Measurements from ENCODE around the gene CERS2. TPM values are rescaled to one million over a fixed set of nuclear protein-coding genes. Genes with fewer than 3 reads are reported as not detected.

The CERS2 gene
- total and polyA plus RNA-seq, 2 of the 8 experiments (the other 6 are each of a cell fraction or from before 2014, with no cell fraction given) = 216 to 237 TPM

DNA sequence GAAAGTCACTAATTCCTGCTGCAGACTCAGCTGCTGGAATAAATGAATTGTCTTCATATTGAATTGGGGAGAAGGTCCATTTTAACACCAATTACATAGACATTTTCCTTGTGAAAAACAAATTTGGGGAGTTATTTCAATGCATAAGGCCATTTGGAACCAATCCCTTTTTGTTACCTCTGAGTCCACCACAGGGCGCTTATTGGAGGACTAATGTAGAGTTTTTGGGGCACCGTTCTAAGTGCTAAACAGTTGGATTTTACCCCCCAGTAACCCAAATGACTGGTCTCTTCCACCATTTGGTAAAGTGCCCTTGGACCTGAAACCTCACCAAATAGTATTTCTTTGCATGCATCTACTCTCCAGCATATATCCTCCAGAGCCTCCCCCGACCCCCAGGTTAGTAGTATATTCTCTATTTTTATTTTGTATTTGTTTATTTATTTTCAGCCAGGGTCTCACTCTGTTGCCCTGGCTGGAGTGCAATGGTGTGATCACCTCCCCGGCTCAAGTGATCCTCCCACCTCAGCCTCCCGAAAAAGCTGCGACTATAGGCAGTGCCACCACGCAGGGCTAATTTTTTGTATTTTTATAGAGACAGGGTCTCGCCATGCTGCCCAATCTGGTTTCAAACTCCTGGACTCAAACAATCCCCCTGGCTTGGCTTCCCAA lies 35.2 kb upstream of the CERS2 start (continued):
- TF ChIP-seq, protein P1, sequence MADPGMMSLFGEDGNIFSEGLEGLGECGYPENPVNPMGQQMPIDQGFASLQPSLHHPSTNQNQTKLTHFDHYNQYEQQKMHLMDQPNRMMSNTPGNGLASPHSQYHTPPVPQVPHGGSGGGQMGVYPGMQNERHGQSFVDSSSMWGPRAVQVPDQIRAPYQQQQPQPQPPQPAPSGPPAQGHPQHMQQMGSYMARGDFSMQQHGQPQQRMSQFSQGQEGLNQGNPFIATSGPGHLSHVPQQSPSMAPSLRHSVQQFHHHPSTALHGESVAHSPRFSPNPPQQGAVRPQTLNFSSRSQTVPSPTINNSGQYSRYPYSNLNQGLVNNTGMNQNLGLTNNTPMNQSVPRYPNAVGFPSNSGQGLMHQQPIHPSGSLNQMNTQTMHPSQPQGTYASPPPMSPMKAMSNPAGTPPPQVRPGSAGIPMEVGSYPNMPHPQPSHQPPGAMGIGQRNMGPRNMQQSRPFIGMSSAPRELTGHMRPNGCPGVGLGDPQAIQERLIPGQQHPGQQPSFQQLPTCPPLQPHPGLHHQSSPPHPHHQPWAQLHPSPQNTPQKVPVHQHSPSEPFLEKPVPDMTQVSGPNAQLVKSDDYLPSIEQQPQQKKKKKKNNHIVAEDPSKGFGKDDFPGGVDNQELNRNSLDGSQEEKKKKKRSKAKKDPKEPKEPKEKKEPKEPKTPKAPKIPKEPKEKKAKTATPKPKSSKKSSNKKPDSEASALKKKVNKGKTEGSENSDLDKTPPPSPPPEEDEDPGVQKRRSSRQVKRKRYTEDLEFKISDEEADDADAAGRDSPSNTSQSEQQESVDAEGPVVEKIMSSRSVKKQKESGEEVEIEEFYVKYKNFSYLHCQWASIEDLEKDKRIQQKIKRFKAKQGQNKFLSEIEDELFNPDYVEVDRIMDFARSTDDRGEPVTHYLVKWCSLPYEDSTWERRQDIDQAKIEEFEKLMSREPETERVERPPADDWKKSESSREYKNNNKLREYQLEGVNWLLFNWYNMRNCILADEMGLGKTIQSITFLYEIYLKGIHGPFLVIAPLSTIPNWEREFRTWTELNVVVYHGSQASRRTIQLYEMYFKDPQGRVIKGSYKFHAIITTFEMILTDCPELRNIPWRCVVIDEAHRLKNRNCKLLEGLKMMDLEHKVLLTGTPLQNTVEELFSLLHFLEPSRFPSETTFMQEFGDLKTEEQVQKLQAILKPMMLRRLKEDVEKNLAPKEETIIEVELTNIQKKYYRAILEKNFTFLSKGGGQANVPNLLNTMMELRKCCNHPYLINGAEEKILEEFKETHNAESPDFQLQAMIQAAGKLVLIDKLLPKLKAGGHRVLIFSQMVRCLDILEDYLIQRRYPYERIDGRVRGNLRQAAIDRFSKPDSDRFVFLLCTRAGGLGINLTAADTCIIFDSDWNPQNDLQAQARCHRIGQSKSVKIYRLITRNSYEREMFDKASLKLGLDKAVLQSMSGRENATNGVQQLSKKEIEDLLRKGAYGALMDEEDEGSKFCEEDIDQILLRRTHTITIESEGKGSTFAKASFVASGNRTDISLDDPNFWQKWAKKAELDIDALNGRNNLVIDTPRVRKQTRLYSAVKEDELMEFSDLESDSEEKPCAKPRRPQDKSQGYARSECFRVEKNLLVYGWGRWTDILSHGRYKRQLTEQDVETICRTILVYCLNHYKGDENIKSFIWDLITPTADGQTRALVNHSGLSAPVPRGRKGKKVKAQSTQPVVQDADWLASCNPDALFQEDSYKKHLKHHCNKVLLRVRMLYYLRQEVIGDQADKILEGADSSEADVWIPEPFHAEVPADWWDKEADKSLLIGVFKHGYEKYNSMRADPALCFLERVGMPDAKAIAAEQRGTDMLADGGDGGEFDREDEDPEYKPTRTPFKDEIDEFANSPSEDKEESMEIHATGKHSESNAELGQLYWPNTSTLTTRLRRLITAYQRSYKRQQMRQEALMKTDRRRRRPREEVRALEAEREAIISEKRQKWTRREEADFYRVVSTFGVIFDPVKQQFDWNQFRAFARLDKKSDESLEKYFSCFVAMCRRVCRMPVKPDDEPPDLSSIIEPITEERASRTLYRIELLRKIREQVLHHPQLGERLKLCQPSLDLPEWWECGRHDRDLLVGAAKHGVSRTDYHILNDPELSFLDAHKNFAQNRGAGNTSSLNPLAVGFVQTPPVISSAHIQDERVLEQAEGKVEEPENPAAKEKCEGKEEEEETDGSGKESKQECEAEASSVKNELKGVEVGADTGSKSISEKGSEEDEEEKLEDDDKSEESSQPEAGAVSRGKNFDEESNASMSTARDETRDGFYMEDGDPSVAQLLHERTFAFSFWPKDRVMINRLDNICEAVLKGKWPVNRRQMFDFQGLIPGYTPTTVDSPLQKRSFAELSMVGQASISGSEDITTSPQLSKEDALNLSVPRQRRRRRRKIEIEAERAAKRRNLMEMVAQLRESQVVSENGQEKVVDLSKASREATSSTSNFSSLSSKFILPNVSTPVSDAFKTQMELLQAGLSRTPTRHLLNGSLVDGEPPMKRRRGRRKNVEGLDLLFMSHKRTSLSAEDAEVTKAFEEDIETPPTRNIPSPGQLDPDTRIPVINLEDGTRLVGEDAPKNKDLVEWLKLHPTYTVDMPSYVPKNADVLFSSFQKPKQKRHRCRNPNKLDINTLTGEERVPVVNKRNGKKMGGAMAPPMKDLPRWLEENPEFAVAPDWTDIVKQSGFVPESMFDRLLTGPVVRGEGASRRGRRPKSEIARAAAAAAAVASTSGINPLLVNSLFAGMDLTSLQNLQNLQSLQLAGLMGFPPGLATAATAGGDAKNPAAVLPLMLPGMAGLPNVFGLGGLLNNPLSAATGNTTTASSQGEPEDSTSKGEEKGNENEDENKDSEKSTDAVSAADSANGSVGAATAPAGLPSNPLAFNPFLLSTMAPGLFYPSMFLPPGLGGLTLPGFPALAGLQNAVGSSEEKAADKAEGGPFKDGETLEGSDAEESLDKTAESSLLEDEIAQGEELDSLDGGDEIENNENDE (IDR thresholded peaks at IDR 0.05; ENCODE audit: insufficient replicate concordance, low read length) = no peak
- TF ChIP-seq TCF12 (IDR thresholded peaks at IDR 0.05; ENCODE audit: low read depth, low read length) = no peak
- no peak for TF ChIP-seq RBBP5 (IDR thresholded peaks at IDR 0.05; ENCODE audit: borderline replicate concordance, low read depth, low read length)
- TF ChIP-seq EGR1 (IDR thresholded peaks at IDR 0.05; ENCODE audit: borderline replicate concordance, low read depth, low read length) = no peak
- TF ChIP-seq SRF (IDR thresholded peaks at IDR 0.05; ENCODE audit: low read depth, low read length) = no peak
- TF ChIP-seq, protein P2, sequence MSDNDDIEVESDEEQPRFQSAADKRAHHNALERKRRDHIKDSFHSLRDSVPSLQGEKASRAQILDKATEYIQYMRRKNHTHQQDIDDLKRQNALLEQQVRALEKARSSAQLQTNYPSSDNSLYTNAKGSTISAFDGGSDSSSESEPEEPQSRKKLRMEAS (IDR thresholded peaks at IDR 0.05) = no peak
- TF ChIP-seq BACH1 (IDR thresholded peaks at IDR 0.05; ENCODE audit: low read length) = no peak
- no peak for TF ChIP-seq RAD21 (IDR thresholded peaks at IDR 0.05 in 1 of 2, conservative IDR thresholded peaks at IDR 0.05 in 1 of 2; ENCODE audit: low read depth in 2 of 2, low read length in 2 of 2)
- no peak for TF ChIP-seq GTF2F1 (IDR thresholded peaks at IDR 0.05; ENCODE audit: borderline replicate concordance, low read depth, low read length)

All from H1 (cell line).